DOHH2 (cell line): Measurements from ENCODE around the gene ETS1.

Source experiments
- EZH2phosphoT487 ChIP-seq: fragments of 200-600 bp; sonication (generic); IDR thresholded peaks from 2 replicates; pipeline ENCODE4 v1.6.1; 2017; ENCODE audit warnings: borderline replicate concordance, mild to moderate bottlenecking, antibody characterized with exemption, low read length, moderate library complexity, mixed read lengths
- TF ChIP-seq, protein P1 (sequence below): fragments of 200-600 bp; sonication (generic); IDR thresholded peaks from one replicate; pipeline ENCODE4 v1.5.1; 2014; ENCODE audit warnings: antibody characterized with exemption, mild to moderate bottlenecking, low read depth, low read length; ENCODE audit not compliant: poor library complexity, severe bottlenecking

DNA sequence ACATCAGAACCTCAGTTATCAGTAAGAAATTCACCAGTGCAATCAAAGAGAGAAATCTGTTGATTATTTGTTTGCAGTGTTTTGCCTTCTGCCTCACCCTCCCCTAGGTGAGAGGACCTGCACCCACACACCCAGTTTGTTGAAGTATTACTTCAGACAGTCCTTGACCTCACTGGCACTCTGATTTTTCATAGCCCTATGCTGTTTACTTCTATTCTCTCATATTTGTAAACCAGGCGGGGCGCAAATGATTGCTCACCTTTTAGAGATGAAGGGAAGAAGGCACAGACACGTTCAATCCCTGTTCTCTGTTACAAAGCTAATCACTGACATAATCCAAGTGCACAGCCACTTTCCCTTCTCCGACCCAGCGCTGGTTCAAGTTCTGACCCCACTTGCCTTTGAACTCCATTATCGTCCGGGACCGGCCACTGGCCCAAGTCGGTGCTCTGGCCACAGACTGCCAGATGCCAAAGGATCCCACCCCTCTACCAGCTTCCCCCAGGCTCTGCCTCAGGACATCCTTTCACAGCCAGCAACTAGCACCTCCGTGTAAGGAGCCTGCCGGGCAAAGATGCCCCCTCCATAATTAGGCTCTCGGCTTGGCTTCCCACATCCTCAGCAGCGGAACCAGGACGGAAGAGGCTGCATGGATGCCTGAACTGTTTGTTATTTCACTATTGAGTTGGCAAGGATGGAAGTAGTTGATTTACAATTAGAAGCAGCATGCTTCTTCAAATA lies 1.7 kb downstream of the ETS1 start:
- TF ChIP-seq, protein P1, sequence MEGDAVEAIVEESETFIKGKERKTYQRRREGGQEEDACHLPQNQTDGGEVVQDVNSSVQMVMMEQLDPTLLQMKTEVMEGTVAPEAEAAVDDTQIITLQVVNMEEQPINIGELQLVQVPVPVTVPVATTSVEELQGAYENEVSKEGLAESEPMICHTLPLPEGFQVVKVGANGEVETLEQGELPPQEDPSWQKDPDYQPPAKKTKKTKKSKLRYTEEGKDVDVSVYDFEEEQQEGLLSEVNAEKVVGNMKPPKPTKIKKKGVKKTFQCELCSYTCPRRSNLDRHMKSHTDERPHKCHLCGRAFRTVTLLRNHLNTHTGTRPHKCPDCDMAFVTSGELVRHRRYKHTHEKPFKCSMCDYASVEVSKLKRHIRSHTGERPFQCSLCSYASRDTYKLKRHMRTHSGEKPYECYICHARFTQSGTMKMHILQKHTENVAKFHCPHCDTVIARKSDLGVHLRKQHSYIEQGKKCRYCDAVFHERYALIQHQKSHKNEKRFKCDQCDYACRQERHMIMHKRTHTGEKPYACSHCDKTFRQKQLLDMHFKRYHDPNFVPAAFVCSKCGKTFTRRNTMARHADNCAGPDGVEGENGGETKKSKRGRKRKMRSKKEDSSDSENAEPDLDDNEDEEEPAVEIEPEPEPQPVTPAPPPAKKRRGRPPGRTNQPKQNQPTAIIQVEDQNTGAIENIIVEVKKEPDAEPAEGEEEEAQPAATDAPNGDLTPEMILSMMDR: no peak
- no peak for TF ChIP-seq EZH2phosphoT487
